GM12878 (cell line): ENCODE data around the gene HINT3. TPM values are rescaled to one million over a fixed set of nuclear protein-coding genes. Genes with fewer than 3 reads are reported as not detected.

Source experiments
- ATAC-seq: fragments of 200-7000 bp; cut with Tn5 transposase; 3 replicates; pipeline ENCODE4 v1.9.1; 2020; ENCODE audit warnings: mild to moderate bottlenecking, moderate library complexity
- BruUV-seq: library from RNA; stranded (reverse); fragments of 400-500 nt; replicated peaks from 2 replicates; lab custom pipeline; 2021; lab: Mats Ljungman, UMichigan
- CTCF ChIA-PET: fragments of 300-600 bp; sonication (Branson Sonifier 250); formaldehyde crosslinking; extraction: SDS; loops from one replicate; lab custom pipeline; 2021; ENCODE audit warnings: inconsistent platforms; lab: Yijun Ruan, JAX
- POLR2A ChIA-PET: fragments of 350-600 bp; formaldehyde crosslinking; extraction: SDS; loops from one replicate; lab custom pipeline; 2021; ENCODE audit warnings: inconsistent platforms; lab: Charles Lee
- RAD21 ChIA-PET: fragments of 300-600 bp; sonication (Branson Sonifier 250); formaldehyde crosslinking; loops from one replicate; lab custom pipeline; 2023; ENCODE audit warnings: antibody characterized with exemption; ENCODE audit not compliant: unreplicated experiment; lab: Charles Lee
- SMC1A ChIA-PET: fragments of 300-600 bp; sonication (Branson Sonifier 250); formaldehyde crosslinking; loops from one replicate; lab custom pipeline; 2023; ENCODE audit not compliant: unreplicated experiment, uncharacterized antibody; lab: Charles Lee
- DNase-seq: peaks from one replicate; pipeline ENCODE4 v3.0.0-alpha.2; 2011; ENCODE audit warnings: low read depth, low spot score
- FAIRE-seq: peaks from 3 replicates; lab custom pipeline; 2011; peaks lifted over from hg19 to GRCh38; lab: Jason Lieb, UNC
- H2AFZ ChIP-seq: 2 replicates; pipeline ENCODE4 v1.6.0; 2011; ENCODE audit warnings: low read depth, low read length, control low read depth; ENCODE audit not compliant: control insufficient read depth
- H3K27ac ChIP-seq: 2 replicates; pipeline ENCODE4 v1.5.1; 2011; ENCODE audit warnings: control low read depth; ENCODE audit not compliant: control insufficient read depth, insufficient read depth
- H3K27me3 ChIP-seq, 2 experiments: replicated peaks in 1 of 2; 2 replicates each; pipeline versions ENCODE4 v1.6.0 to v1.6.1; 2011; ENCODE audit warnings: low read length in 1 of 2; ENCODE audit not compliant: control insufficient read depth in 2 of 2, insufficient read depth in 2 of 2
- H3K36me3 ChIP-seq, 2 experiments: 2 replicates each; pipeline ENCODE4 v1.5.1; 2011; ENCODE audit warnings: low read length in 1 of 2; ENCODE audit not compliant: control insufficient read depth in 2 of 2, insufficient read depth in 2 of 2
- H3K4me1 ChIP-seq: 2 replicates; pipeline ENCODE4 v1.6.1; 2011; ENCODE audit warnings: mild to moderate bottlenecking, low read length, moderate library complexity, mixed read lengths; ENCODE audit not compliant: control insufficient read depth, insufficient read depth
- H3K4me2 ChIP-seq: 2 replicates; pipeline ENCODE4 v1.6.0; 2011; ENCODE audit warnings: control low read depth; ENCODE audit not compliant: control insufficient read depth, insufficient read depth
- H3K4me3 ChIP-seq: fragments of 200-600 bp; sonication (generic); 2 replicates; pipeline ENCODE4 v1.5.1; 2016
- H3K79me2 ChIP-seq: 2 replicates; pipeline ENCODE4 v1.6.0; 2011; ENCODE audit warnings: low read length; ENCODE audit not compliant: control insufficient read depth, insufficient read depth
- H3K9ac ChIP-seq: 2 replicates; pipeline ENCODE4 v1.8.0; 2011; ENCODE audit warnings: low read length, control low read depth, mixed read lengths; ENCODE audit not compliant: control insufficient read depth, insufficient read depth
- H3K9me3 ChIP-seq: replicated peaks from 3 replicates; pipeline ENCODE4 v1.5.1; 2011; ENCODE audit warnings: mild to moderate bottlenecking, low read length; ENCODE audit not compliant: control insufficient read depth, insufficient read depth
- H4K20me1 ChIP-seq: 2 replicates; pipeline ENCODE4 v1.6.0; 2011; ENCODE audit not compliant: control insufficient read depth, insufficient read depth
- BCL3 ChIP-seq: IDR thresholded peaks from 2 replicates; pipeline ENCODE4 v1.6.1; 2011; ENCODE audit warnings: borderline replicate concordance, low read depth, mild to moderate bottlenecking, moderate library complexity, low read length; ENCODE audit not compliant: insufficient read depth, poor library complexity, severe bottlenecking
- BCLAF1 ChIP-seq: fragments of 450-650 bp; IDR thresholded peaks from 2 replicates; pipeline ENCODE4 v1.6.1; 2017; ENCODE audit warnings: antibody characterized with exemption, mild to moderate bottlenecking, moderate library complexity
- BRCA1 ChIP-seq: IDR thresholded peaks from 2 replicates; pipeline ENCODE4 v1.6.1; 2011; ENCODE audit warnings: low read depth, low read length, improper control_type of control experiment
- CBX3 ChIP-seq: fragments of 200-600 bp; sonication (generic); IDR thresholded peaks from 2 replicates; pipeline ENCODE4 v1.6.1; 2016; ENCODE audit warnings: low read depth, borderline replicate concordance
- CEBPB ChIP-seq, 2 experiments: fragments of 150-350 bp in 1 of 2; IDR thresholded peaks; 2 replicates each; pipeline ENCODE4 v1.6.1; 2012 to 2014; ENCODE audit warnings: low read depth in 2 of 2, low read length in 2 of 2, borderline replicate concordance in 1 of 2, inconsistent platforms in 1 of 2
- CREB1 ChIP-seq: IDR thresholded peaks from 2 replicates; pipeline ENCODE4 v1.6.1; 2012; ENCODE audit warnings: low read depth, mild to moderate bottlenecking, inconsistent platforms
- IRF4 ChIP-seq: IDR thresholded peaks from 2 replicates; pipeline ENCODE4 v1.6.1; 2011; ENCODE audit warnings: low read depth, low read length
- IRF5 ChIP-seq: fragments of 450-650 bp; IDR thresholded peaks from 2 replicates; pipeline ENCODE4 v1.6.1; 2017; ENCODE audit warnings: borderline replicate concordance
- MAX ChIP-seq: IDR thresholded peaks from 2 replicates; pipeline ENCODE4 v1.6.1; 2012; ENCODE audit warnings: low read depth, low read length, improper control_type of control experiment
- MLLT1 ChIP-seq: fragments of 450-650 bp; IDR thresholded peaks from 2 replicates; pipeline ENCODE4 v1.6.1; 2016; ENCODE audit warnings: mild to moderate bottlenecking
- MTA2 ChIP-seq: fragments of 450-650 bp; IDR thresholded peaks from 2 replicates; pipeline ENCODE4 v1.6.1; 2016; ENCODE audit warnings: low read depth, mild to moderate bottlenecking, moderate library complexity
- NR2C1 ChIP-seq: fragments of 450-650 bp; IDR thresholded peaks from 2 replicates; pipeline ENCODE4 v1.6.1; 2017; ENCODE audit warnings: antibody characterized with exemption, mild to moderate bottlenecking, moderate library complexity
- SIN3A ChIP-seq: IDR thresholded peaks from 2 replicates; pipeline ENCODE4 v1.6.1; 2012; ENCODE audit warnings: low read depth, low read length, improper control_type of control experiment
- TAF1 ChIP-seq: IDR thresholded peaks from 2 replicates; pipeline ENCODE4 v1.6.1; 2011; ENCODE audit warnings: mild to moderate bottlenecking, low read depth, low read length, borderline replicate concordance
- TBL1XR1 ChIP-seq: IDR thresholded peaks from 2 replicates; pipeline ENCODE4 v1.6.1; 2012; ENCODE audit warnings: low read depth, low read length, improper control_type of control experiment
- TCF7 ChIP-seq: IDR thresholded peaks from 2 replicates; pipeline ENCODE4 v1.6.1; 2014; ENCODE audit warnings: antibody characterized with exemption, borderline replicate concordance
- ZZZ3 ChIP-seq: IDR thresholded peaks from 2 replicates; pipeline ENCODE4 v1.6.1; 2011; ENCODE audit warnings: low read depth; ENCODE audit not compliant: control insufficient read depth, insufficient read length
- WGBS: methylation state at CpG from one replicate; pipeline ENCODE4 v1.1.6; 2016; ENCODE audit warnings: low lambda C conversion rate; ENCODE audit not compliant: insufficient replicate concordance, insufficient coverage; ENCODE audit errors: missing lambda C conversion rate; 5-methylcytosine and 5-hydroxymethylcytosine counted together
- in situ Hi-C: fragments of 300-500 bp; cut with MboI; formaldehyde crosslinking; loops from 9 replicates; pipeline ENCODE4 v1.14.3; 2018; ENCODE audit warnings: mixed read lengths
- intact Hi-C: fragments of 100-400 bp; cut with micrococcal nuclease; formaldehyde crosslinking; loops from one replicate; pipeline ENCODE4 v1.14.2; 2022; ENCODE audit not compliant: unreplicated experiment
- polyA plus RNA-seq, 11 experiments: library from polyadenylated mRNA; depleted of rRNA in 4 of 11; unstranded in 6 of 11; stranded (reverse) in 5 of 11; fragments of >200 nt; fragmentation: Nextera tagmentation in 4 of 11; fragmentation: Illumina TruSeq in 1 of 11; extraction: Ambion mirVana in 4 of 11; extraction: Trizol in 1 of 11; gene quantifications; 1 replicate in 1 of 11; 2 replicates in 10 of 11; pipeline versions ENCODE4 v1.2.1 to v1.2.3, GENCODE V29; 2011 to 2016; ENCODE audit warnings: inconsistent platforms in 2 of 11, missing spikeins in 2 of 11, low read depth in 1 of 11
- total RNA-seq, 4 experiments: library from RNA; depleted of rRNA in 3 of 4; stranded (reverse); fragments of >200 nt in 3 of 4; fragmentation: Illumina TruSeq in 1 of 4; extraction: Trizol in 1 of 4; gene quantifications; 2 replicates each; pipeline versions ENCODE4 v1.2.1 to v1.2.3, GENCODE V29; 2013 to 2021

Gene HINT3
- total and polyA plus RNA-seq, 10 of the 15 experiments (the other 5 are each of a cell fraction or from before 2014, with no cell fraction given), result 0.72 to 9.1 (median 5.4) TPM

GRCh38 chr6:125913864-125914351 lies 42.7 kb upstream of the HINT3 start:
- BruUV-seq, result no TSS peak
- Histone ChIP-seq H3K4me1 (peaks cover 21% of the 10 kb centered on the region), H2AFZ (no peak overlapping the region), H3K36me3 (peaks cover 2 to 9% of the 10 kb centered on the region in 2 experiments; a peak in 3 of 4 replicates), H3K4me3 (no peak overlapping the region), H3K79me2 (no peaks in the 10 kb centered on the region; the same call in 1 of the 2 replicates), H3K27ac (no peak overlapping the region), H3K9ac (no peak overlapping the region), H3K4me2 (no peak overlapping the region), H3K27me3 (no peaks in the 10 kb centered on the region), H4K20me1 (no peaks in the 10 kb centered on the region), H3K9me3 (no peaks in the 10 kb centered on the region)
- RAD21 ChIA-PET, result interaction anchor here (0.8 kb wide), 1 partner anchor 11 kb away, joined by 3 read pairs; no protein-coding TSS in a partner anchor
- FAIRE-seq (no peak), ATAC-seq (no peak), DNase-seq (no peak)
- CTCF ChIA-PET, result interaction anchor here (0.7 to 14.8 kb wide), 6 partner anchors 8 to 132 kb away, joined by 3 to 153 read pairs (median 5); partner anchors contain the start of genes HINT3 and NCOA7
- in situ Hi-C loops (no loop called here), intact Hi-C loops (no loop called here)
- POLR2A ChIA-PET, result interaction anchor here (2.5 kb wide), 1 partner anchor 14 kb away, joined by 6 read pairs; no protein-coding TSS in a partner anchor
- SMC1A ChIA-PET, result interaction anchor here (1.0 to 1.9 kb wide), 5 partner anchors 12 to 42 kb away, joined by 3 to 5 read pairs (median 3); partner anchors contain the start of gene HINT3
- WGBS, result 77% methylated on average over 5 of the region's 5 CpGs
- TF ChIP-seq TCF7 (no peak), BRCA1 (no peak), SIN3A (no peak), CBX3 (no peak), ZZZ3 (no peak), NR2C1 (no peak), MTA2 (no peak), CREB1 (no peak), TBL1XR1 (no peak), MLLT1 (no peak), BCL3 (no peak), CEBPB (IDR thresholded peaks at IDR 0.05; ENCODE audit: borderline replicate concordance in 1 of 2, low read depth in 2 of 2, low read length in 2 of 2) (no peak), IRF5 (no peak), MAX (no peak), IRF4 (no peak), TAF1 (no peak), BCLAF1 (no peak)
